BJ (cell line): ENCODE measurements around the gene RFX7. TPM values are rescaled to one million over a fixed set of nuclear protein-coding genes. Genes with fewer than 3 reads are reported as not detected.

Experiments used
- CTCF ChIA-PET: fragments of 350-600 bp; formaldehyde crosslinking; extraction: SDS; loops from one replicate; lab custom pipeline; 2021; ENCODE audit warnings: antibody characterized with exemption, inconsistent platforms; lab: Yijun Ruan, JAX
- POLR2A ChIA-PET: fragments of 300-600 bp; sonication (Branson Sonifier 250); formaldehyde crosslinking; extraction: SDS; loops from one replicate; lab custom pipeline; 2021; ENCODE audit warnings: antibody characterized with exemption; lab: Charles Lee
- DNase-seq: peaks from one replicate; pipeline ENCODE4 v3.0.0-alpha.2; 2011; ENCODE audit warnings: low read depth
- H3K27me3 ChIP-seq: 2 replicates; pipeline ENCODE4 v1.6.0; 2011; ENCODE audit warnings: low read length; ENCODE audit not compliant: control insufficient read depth, insufficient read depth
- H3K36me3 ChIP-seq: 2 replicates; pipeline ENCODE4 v1.5.1; 2011; ENCODE audit warnings: low read length; ENCODE audit not compliant: control insufficient read depth, insufficient read depth
- H3K4me3 ChIP-seq: 2 replicates; pipeline ENCODE4 v1.5.1; 2011; ENCODE audit warnings: low read depth, mild to moderate bottlenecking, control low read depth, low read length
- CTCF ChIP-seq: IDR thresholded peaks from 2 replicates; pipeline ENCODE4 v1.5.1; 2011; ENCODE audit warnings: low read depth, mild to moderate bottlenecking, control low read depth, inconsistent platforms, low read length, moderate library complexity; ENCODE audit not compliant: insufficient read depth
- polyA plus RNA-seq: library from polyadenylated mRNA; depleted of rRNA; stranded (reverse); fragments of >200 nt; gene quantifications from 2 replicates; pipeline ENCODE4 v1.2.3, GENCODE V29; 2011

The RFX7 gene
- polyA plus RNA-seq, 1 experiment, result 3.5 TPM

- Histone ChIP-seq H3K36me3 (peaks cover 20% of the 10 kb centered on the region), H3K27me3 (no peaks in the 10 kb centered on the region), H3K4me3 (no peak overlapping the region)
- CTCF ChIA-PET, result interaction anchor here (1.0 to 1.1 kb wide), 3 partner anchors 7 to 152 kb away, joined by 3 read pairs; no protein-coding TSS in a partner anchor
- no peak for TF ChIP-seq CTCF
- DNase-seq, result no peak
- POLR2A ChIA-PET, result no interaction called here
These were observed 149.5 kb downstream of the RFX7 start for GRCh38 chr15:56094171-56094570.

GRCh38 chr15:56088389-56088788, 155.3 kb downstream of the RFX7 start:
- POLR2A ChIA-PET, result no interaction called here
- H3K27me3 ChIP-seq, result no peaks in the 10 kb centered on the region
- H3K36me3 ChIP-seq, result no peaks in the 10 kb centered on the region
- TF ChIP-seq CTCF, result no peak
- CTCF ChIA-PET, result no interaction called here
- no peak for DNase-seq
- H3K4me3 ChIP-seq, result no peak overlapping the region

DNA sequence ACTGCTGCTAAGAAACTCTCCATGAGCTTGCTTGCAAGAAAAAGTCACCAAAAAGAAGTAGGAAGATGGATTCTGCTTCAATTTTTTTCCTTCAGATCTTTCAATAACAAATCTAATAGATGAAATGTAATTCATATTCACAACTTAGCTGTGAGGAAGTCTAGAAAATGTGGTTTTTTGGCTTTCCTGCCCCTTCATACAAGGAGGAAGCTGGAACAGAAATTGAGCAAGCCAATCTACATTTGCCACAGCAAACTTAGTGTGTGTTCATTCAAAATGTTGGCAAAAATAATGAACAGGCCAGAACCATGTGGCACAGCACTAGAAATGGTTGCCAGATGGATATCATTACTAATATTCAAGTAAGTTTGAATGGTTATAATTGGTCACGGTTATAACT, 157.1 kb downstream of the RFX7 start:
- ChIA-PET POLR2A (no interaction called here), CTCF (interaction anchor here (0.6 to 0.8 kb wide), 2 partner anchors 8 to 187 kb away, joined by 3 read pairs; no protein-coding TSS in a partner anchor)
- Histone ChIP-seq H3K36me3 (no peaks in the 10 kb centered on the region), H3K27me3 (no peaks in the 10 kb centered on the region), H3K4me3 (no peak overlapping the region)
- TF ChIP-seq CTCF, result no peak
- no peak for DNase-seq

DNA sequence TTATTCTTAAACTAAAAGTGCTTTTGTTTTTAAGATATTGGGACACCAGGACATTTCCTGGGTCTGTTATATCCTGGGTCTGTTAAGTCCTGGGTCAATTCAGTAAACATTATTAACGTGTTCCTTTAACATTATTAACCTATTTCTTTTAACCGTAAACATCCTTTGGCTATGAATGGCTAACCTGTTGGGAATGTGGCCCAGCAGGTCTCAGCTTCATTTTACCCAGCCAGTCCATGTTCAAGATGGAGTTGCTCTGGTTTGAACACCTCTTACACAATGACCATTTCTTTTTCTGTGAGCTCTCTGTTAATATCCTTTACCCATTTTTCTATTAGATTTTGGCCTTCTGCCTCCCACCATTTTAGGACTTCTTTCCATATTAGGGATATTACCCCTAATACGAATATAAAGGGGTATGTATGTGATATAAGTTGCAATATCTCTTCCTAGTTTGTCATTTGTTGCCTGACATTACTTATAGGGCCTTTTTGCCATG, 161.4 kb downstream of the RFX7 start:
- ChIA-PET CTCF (interaction anchor here (1.3 kb wide), 1 partner anchor 29 kb away, joined by 3 read pairs; no protein-coding TSS in a partner anchor), POLR2A (no interaction called here)
- no peak for DNase-seq
- Histone ChIP-seq H3K27me3 (no peaks in the 10 kb centered on the region), H3K4me3 (no peak overlapping the region), H3K36me3 (no peaks in the 10 kb centered on the region)
- no peak for TF ChIP-seq CTCF

GRCh38 chr15:56077081-56077480, 166.6 kb downstream of the RFX7 start:
- DNase-seq, result no peak
- POLR2A ChIA-PET, result no interaction called here
- no peak for TF ChIP-seq CTCF
- no peak overlapping the region for H3K4me3 ChIP-seq
- H3K36me3 ChIP-seq, result no peaks in the 10 kb centered on the region
- no peaks in the 10 kb centered on the region for H3K27me3 ChIP-seq
- CTCF ChIA-PET, result no interaction called here
